GM19328 (cell line): ENCODE data around the gene TENM4.

Experiments
- ATAC-seq: cut with Tn5 transposase; IDR thresholded peaks from one replicate; pipeline ENCODE4 v1.9.1; 2021; ENCODE audit warnings: mild to moderate bottlenecking, moderate library complexity; ENCODE audit not compliant: unreplicated experiment

Gene TENM4

GRCh38 chr11:78690352-78690987 is 750.4 kb downstream of the TENM4 start:
- no peak for ATAC-seq

- ATAC-seq, result no peak
Observed at GRCh38 chr11:78689585-78690153, 751.2 kb downstream of the TENM4 start.

GRCh38 chr11:78689101-78689500 is 751.7 kb downstream of the TENM4 start:
- no peak for ATAC-seq

GRCh38 chr11:78688460-78688859 is 752.4 kb downstream of the TENM4 start:
- ATAC-seq, result no peak

- ATAC-seq, result no peak
Observed at GRCh38 chr11:78685156-78685555, 755.7 kb downstream of the TENM4 start.

- no peak for ATAC-seq
Observed at GRCh38 chr11:78684377-78684776, 756.5 kb downstream of the TENM4 start.

- no peak for ATAC-seq
Observed at GRCh38 chr11:78683774-78684173, 757.1 kb downstream of the TENM4 start.

GRCh38 chr11:78676026-78676557 is 764.7 kb downstream of the TENM4 start:
- ATAC-seq, result no peak

- no peak for ATAC-seq
Observed at GRCh38 chr11:78672850-78673620, 767.8 kb downstream of the TENM4 start.

GRCh38 chr11:78669249-78669648 is 771.6 kb downstream of the TENM4 start:
- no peak for ATAC-seq

GRCh38 chr11:78667461-78667860 is 773.4 kb downstream of the TENM4 start:
- no peak for ATAC-seq

GRCh38 chr11:78666675-78667160 is 774.1 kb downstream of the TENM4 start:
- ATAC-seq, result no peak

GRCh38 chr11:78664636-78665035 is 776.2 kb downstream of the TENM4 start:
- no peak for ATAC-seq

GRCh38 chr11:78662811-78663210 is 778.0 kb downstream of the TENM4 start:
- no peak for ATAC-seq

- no peak for ATAC-seq
Observed at GRCh38 chr11:78660471-78660870, 780.4 kb downstream of the TENM4 start.

GRCh38 chr11:78659326-78660270 is 781.2 kb downstream of the TENM4 start:
- no peak for ATAC-seq

GRCh38 chr11:78657968-78658839 is 782.6 kb downstream of the TENM4 start:
- ATAC-seq, result no peak

GRCh38 chr11:78657441-78657840 is 783.4 kb downstream of the TENM4 start:
- ATAC-seq, result no peak

- no peak for ATAC-seq
Observed at GRCh38 chr11:78656984-78657383, 783.8 kb downstream of the TENM4 start.

GRCh38 chr11:78656327-78656726 is 784.5 kb downstream of the TENM4 start:
- ATAC-seq, result no peak
